GM21723 (cell line): ENCODE measurements around the gene CAPRIN2.

Experiments used
- ATAC-seq: cut with Tn5 transposase; IDR thresholded peaks from one replicate; pipeline ENCODE4 v1.9.1; 2021; ENCODE audit warnings: mild to moderate bottlenecking, moderate library complexity; ENCODE audit not compliant: unreplicated experiment

Gene CAPRIN2, protein sequence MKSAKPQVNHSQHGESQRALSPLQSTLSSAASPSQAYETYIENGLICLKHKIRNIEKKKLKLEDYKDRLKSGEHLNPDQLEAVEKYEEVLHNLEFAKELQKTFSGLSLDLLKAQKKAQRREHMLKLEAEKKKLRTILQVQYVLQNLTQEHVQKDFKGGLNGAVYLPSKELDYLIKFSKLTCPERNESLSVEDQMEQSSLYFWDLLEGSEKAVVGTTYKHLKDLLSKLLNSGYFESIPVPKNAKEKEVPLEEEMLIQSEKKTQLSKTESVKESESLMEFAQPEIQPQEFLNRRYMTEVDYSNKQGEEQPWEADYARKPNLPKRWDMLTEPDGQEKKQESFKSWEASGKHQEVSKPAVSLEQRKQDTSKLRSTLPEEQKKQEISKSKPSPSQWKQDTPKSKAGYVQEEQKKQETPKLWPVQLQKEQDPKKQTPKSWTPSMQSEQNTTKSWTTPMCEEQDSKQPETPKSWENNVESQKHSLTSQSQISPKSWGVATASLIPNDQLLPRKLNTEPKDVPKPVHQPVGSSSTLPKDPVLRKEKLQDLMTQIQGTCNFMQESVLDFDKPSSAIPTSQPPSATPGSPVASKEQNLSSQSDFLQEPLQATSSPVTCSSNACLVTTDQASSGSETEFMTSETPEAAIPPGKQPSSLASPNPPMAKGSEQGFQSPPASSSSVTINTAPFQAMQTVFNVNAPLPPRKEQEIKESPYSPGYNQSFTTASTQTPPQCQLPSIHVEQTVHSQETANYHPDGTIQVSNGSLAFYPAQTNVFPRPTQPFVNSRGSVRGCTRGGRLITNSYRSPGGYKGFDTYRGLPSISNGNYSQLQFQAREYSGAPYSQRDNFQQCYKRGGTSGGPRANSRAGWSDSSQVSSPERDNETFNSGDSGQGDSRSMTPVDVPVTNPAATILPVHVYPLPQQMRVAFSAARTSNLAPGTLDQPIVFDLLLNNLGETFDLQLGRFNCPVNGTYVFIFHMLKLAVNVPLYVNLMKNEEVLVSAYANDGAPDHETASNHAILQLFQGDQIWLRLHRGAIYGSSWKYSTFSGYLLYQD

DNA sequence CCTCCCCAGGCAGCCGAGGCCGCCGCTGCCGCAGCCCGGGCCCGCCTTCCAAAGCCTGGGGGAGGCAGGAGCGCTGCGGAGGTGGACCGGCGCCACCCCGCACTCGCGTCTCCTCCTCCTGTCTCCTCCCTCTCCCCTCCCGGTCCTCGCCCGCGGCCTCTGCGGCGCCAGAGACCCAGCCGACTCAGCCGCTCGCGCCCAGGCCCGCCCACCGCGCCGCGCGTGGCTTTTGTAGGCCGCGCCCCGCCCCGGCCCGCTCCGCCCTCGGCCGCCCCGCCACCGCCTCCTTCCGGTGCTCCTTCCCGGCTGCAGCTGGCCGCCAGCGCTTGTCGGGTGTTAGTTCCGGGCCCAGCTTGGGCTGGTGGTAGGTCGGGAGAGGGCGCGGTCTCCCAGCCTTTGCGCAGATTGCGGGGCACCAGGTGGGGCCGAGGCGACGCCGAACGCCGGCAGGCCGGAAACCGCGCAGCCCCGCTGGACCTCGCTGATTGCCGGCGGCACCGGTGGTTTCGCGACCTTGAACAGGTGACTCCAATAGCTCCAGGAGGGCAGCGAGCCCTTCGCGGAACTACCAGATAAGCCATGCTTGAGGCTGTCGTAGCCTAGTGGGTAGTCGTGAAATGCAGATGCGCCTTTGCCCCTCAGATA is at the start of gene CAPRIN2:
CAPRIN2 (minus strand) TSS at position 202 of the 645 bp plus-strand sequence. CDS start 1,431 bp downstream, outside the sequence.
- ATAC-seq: peak; percentile 94

DNA sequence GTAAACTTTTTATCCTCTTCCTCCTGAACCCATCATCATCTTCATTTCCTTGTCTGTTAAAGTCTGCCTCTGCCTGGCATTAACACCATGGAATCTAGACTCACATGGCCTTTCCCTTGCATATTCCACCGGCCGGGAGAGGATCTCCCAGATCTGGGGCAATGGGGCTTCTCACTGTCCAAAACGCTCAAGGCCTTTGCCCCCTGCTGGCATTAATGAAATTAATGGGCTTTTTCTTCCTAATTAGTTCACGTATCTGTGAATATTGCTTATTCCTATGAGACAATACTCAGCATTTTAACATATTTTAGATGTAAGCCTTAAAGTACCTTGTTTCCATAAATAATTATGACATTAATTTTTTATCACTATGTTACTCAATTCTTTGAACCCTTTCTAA is 42.9 kb upstream of the CAPRIN2 start:
- no peak for ATAC-seq

DNA sequence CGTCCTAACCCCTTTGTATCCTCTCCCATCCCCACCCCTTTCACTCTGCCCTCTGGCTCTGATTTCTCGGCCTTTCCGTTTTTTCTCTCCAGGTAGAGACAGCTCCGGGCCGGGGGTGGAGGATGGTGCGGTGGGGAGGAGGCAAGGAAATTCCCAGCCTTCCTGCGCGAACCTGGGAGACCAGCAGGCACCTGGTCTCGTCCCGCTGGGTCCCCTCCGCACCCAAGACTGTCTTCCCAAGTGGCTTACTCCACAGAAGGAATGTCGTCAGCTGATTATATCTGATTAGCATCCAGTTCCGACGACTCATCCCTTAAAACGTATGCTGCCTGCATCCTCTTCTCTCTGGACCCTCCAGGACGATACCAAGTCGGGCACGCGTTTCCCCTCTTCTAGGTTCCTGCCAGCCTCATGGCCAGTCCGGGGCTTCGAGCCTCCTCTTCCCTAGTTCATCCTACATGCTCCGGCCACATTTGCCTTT is 42.2 kb upstream of the CAPRIN2 start:
- no peak for ATAC-seq

DNA sequence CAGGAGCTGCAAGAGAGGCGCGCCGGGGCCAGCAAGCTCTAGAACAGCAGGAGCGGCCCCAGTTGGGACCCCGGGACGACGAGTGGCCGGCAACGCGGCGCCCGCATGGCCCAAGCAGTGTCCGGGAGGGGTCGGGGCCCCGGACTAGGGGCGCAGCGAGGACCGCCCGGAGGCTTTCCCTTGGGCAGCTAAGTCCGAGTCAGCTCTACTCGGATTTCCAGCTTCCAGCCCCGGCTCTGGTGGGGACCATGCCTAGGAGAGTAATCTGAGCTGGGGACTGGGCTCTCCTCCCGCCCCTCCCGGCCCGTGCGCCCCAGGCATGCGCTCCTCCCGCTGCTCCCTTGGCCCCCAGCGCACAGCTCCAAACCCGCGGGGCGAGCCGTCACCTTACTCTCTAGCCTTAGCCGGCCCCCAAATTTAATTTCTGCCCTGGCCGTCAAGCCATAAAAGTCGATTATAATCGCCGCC is 41.6 kb upstream of the CAPRIN2 start:
- ATAC-seq: peak; percentile 17

DNA sequence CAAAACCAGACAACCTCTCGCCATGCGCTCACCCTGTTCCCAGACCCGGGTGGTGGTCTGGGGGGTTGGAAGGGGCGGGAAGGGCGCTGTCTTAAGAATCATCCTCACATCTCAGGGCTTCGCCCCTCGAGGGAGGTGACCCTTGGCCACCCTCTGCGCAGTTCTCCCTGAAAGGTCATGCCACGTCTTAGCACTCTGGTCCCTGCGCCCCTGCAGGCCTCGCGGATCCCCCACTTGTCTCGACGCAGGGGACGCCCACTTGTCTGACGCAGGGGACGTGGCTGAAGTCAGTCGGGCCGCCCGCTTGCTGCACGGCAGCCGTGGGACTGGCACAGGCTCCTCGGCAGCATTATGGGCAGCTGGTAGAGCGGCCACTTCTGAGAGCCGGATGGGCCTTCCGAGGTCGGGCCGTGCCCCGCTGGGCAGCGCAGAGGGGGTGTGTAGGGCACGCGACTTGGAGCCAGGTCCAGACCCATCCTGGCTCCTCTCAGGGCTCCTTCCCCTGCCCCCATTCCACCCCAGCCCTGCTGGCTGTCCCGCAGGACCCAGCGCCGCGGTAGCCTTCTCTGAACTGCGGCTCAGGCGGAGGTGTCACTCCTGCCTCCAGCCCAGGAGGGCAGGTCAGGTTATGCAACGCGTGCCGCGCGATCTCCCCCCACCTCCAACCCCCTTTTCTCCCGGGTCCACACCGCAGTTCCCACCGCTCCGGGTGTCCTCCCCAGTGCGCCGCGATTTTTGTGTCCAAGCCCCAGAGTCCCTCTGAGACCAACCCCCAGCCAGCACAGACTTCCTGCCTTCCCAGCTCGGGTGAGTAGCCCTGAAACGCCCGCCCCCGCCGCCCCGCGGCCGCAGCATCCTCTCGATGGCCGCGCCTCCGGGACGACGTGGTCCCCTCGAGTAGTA is 40.9 kb upstream of the CAPRIN2 start:
- ATAC-seq: peak; percentile 94

DNA sequence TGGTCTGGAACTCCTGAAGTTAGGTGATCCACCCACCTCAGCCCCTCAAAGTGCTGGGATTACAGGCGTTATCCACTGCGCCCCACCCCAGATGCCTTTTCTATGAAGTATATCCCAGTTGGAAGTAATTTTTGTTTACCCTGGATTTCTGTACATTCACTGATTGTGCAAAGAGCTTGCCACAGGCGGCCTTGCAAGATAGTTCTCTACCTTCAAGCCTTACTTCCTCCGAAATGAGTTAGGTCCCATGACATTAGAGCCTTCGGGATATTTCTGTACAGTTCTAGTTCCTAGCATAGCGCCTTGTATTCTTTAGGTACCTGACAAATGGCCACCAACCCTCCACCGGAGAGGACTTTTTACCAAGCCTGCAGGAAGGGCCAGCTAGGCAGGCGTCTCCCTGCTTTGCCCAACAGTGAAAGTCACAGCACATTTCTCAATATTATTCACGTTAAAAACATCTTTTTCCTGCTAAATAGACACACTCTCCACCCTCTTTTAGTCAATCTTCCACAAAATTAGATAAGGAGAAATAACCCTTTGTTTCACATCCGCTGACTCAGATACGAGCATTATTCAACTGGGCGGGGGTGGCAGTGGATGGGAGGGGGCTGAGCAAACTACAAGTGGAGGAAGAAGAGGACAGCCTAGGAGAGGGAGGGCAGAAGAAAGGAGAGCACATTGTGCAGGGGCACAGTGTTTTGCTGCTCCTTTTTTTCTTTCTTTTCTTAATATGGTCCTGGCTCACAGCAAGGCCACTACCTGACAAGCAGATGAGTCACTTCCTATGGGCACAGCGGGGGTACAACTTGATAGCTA is 40.0 kb upstream of the CAPRIN2 start:
- ATAC-seq: no peak

DNA sequence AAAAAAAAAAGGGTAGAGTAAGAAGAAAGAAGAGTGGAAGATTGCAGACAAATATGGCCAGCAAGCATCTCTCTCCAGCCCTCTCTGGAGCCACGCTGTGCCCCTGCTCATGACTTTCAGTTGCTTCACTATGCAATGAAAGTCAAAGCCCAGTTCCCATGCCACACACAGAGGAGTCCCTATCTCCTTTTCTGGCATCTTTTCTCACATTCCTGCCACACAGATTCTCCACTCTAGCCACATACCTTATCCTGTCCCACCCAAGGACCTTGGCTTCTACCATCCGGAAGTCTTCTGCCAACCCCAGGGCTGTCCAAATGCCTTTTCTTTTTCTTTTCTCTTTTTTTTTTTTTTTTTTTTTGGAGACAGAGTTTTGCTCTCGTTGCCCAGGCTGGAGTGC is 39.3 kb upstream of the CAPRIN2 start:
- no peak for ATAC-seq

DNA sequence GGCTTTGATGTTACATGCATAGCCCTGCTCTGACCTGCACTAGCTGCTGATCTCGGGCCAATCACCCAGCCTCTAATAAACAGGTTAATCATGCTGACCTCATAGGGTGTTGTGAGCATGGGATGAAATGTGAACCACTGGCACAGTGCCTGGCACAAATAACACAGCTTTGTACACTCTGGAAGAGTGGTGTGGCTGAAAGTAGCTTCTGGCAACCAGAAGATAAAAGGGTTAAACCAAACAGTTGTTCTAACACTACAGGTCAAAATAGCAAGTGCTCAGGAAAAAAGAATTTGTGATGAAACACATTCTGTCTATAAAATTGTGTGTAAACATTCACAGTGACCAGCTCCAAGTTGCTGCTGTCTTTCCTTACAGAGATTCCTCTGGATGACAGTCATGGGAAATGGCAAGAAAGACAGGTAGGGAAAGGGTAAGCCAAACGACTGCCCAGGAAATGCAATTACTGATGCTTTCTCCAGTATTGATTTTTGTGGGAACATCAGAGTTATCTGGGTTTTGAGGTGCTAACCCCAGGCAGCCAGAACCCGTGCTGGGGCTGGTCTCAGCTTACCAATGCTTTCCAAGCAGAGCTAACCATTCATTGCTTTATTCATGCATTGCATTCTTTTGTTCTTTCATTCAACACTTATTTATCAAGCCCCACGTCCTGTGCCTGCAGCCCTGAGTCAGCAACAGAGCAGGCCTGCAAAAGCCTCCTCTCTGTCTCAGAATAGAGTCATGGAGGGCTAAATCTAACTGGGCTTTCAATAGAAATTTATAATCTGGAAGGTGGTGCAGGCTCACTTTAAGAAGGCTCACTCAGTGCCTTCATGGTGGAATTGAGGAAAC is 38.1 kb upstream of the CAPRIN2 start:
- ATAC-seq: no peak

DNA sequence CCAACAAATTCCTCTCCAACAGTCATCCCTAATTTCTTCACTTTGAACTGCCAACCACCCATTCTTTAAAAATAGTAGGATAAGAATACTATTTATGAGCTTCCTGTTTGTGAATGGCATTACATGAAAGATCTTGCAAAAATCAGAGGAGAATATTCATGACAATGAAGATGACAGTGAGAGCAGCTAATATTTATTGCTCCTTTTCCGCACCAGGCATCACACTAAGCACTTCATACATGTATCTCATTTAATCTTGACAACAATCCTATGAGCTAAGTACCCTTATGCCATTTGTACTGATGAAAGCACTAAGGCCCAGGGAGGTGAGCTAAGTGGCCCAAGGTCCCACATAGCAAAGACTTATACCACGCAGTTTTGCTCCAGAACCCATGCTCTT is 37.3 kb upstream of the CAPRIN2 start:
- ATAC-seq: no peak

DNA sequence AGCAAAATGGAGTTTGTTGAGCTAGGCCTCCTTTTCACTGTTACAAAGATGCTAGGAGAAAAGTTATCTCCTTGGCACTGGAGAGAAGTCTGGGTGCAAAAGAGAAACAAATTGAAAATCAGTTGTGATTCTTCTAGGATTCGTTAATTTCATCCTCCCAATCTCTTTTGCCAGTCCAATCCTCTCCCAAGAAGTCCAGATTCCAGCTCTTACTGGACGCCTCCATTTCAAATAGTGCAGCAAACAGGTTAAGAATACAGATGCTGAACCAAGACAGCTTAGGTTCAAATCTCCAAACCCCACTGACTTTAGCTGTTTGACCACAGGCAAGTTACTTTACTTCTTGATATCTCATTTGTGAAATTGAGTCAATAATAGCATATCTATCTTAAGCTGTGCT is 34.0 kb upstream of the CAPRIN2 start:
- ATAC-seq: no peak

DNA sequence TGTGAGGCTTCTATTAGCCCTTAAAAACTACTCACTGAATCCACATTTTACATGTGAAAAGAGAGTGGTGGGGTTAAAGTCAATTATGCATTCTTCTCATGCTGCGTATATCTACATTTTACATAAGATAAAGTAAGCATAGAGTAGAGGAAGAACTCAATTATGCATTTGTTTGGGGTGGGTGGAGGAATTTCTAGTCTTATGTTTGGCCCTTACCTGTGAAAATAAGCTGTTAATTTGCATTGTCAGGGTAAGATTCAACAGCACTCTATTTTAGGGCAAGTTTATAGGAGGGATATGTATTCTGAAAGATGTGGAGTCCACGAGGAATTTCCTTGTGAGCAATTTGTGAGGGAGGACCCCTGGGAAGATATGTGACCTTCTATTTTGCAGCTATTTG is 30.9 kb upstream of the CAPRIN2 start:
- ATAC-seq: no peak

DNA sequence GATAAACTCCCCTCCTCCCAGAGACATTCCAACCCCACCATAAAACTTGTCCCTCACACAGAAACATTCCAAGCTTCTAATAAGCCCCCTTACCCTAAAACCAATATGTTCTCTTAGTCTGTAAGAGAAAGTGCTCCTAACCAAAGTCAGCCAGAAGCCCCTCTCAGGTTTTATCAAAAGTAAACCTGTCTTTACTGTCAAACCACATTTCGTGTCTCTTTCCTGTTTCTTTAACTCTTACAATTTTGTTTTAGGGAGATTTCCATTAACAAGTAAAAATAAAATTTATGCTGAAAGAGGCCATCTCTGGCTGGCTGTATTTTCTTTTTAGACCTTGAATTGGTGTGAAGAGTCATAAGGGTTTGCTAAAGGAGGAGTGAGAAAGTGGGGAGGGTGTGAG is 29.8 kb upstream of the CAPRIN2 start:
- no peak for ATAC-seq

DNA sequence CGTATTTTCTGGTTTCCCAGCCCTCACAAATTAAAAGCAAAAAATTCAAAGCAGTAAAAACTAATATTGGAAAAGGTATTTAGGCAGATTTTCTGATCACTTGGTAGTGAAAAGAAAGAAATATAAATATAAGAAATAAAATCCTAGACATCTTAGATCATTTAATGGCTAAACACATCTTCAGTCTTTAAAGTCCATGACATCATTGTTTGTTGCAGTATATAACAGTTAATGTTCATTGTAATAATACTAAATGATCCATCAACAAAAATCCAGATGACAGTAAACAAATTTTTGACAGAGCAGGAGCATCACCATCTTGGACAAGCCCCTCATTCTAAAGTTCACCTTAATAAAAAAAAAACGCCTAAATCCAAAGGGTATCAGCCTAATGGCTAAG is 29.2 kb upstream of the CAPRIN2 start:
- no peak for ATAC-seq

DNA sequence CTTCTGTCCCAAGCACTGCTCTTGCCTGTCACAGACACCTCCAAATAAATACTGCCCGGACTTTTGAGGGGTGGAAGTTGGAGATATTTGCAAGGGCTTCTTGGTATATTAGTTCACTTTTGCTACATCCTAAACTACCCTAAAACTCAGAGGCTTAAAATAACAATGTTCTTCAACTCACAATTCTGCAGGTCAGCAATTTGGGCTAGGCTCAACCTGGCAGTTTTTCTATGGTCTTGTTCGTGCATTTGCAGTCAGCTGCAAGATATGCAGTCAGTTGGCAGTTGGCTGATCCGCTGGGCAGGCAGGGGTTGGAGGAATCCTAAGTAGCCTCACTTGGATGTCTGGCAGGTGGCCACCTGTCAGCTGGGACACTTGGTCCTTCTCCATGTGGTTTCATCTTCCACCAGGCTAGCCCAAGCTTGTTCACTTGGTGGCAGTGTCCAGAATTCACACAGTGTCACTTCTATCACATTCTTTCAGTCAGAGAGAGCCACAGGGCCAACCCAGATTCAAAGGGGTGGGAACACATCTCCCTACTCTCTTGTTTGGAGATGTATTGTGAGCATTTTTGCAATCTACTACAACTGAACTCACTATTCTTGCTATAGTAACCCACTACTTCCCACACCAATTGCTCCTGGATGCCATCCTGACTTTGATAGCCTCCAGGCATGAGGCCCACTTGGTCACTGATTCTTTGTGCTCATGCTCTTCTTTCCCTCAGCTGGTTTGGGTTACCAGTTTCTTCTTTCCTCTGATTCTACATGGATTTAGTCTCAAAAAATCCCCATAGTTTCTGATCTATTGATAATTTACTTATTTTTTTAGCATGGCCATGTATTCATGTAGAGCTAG is 27.8 kb upstream of the CAPRIN2 start:
- no peak for ATAC-seq

DNA sequence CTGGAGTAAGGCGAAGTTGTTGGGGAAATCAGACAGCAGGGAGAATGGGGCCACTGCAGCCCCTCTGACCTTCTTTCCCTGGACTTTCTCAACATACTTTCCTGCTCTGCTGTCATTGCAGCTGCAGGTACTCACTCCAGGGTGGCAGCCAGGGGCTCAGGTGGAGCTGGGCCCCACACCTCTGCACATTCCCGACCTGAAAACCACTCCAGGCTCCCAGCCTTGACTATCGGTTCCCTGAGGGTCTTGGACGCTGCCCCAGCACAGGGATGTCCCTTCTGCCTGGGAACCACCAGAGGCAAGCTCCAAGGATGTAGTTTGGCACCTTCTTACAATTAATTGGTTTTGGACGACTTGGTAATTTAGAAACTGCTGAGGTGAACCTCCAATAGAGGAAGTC is 24.8 kb upstream of the CAPRIN2 start:
- no peak for ATAC-seq

DNA sequence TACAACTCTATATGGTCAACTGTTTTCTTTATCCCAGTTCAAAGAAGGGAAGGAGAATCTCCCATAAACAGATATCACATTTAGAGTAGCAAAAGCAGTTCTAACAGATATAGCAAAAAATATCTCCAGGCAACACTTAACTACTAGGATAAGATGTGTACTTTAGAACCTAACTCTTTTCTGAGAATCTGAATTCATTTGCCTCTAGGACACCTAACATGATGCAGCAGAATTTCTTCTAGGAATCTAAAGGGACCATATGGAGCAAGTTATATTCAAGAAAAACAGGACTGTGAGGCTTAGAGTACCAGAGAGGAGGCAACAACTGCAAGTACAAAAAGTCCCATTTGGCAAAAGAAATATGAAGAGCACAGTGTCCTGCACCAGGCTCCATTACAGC is 24.4 kb upstream of the CAPRIN2 start:
- ATAC-seq: no peak

DNA sequence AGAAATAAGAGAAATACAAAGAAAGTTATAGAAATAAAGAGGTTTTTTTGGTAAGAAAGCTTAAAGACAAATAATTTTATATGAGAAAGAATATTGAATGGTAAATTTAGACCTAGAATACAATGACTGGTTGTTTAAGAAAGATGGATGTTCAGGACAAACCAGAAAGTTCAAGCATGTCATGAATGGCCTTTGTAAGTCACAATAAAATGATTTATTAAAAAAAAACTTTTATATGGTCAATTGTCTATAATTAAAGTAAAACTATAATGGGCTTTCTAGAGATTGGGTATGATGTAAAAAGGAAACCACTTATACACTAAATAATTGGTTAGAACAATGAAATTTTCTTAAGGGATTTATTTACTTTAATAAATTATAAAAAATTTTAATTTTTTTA is 19.8 kb upstream of the CAPRIN2 start:
- no peak for ATAC-seq
